ENCODE measurements around the gene ROPN1L. TPM values are rescaled to one million over a fixed set of nuclear protein-coding genes. Genes with fewer than 3 reads are reported as not detected.

Gene ROPN1L
- total and polyA plus RNA-seq, 2 of the 4 experiments (the other 2 are of a cell fraction): 0.34 to 0.36 TPM

GRCh38 chr5:10482791-10483530 lies 41.3 kb downstream of the ROPN1L start:
- H4K5ac ChIP-seq (ENCODE audit: low read depth, low read length): no peak overlapping the region
- no peak overlapping the region for H2AK9ac ChIP-seq (replicated peaks; ENCODE audit: low read depth, low read length, poor library complexity)
- H3K27ac ChIP-seq (ENCODE audit: insufficient read depth, low read length): no peak overlapping the region
- no peak for TF ChIP-seq POLR2A (IDR thresholded peaks at IDR 0.05; ENCODE audit: low read depth, low read length)
- TF ChIP-seq MAFK (IDR thresholded peaks at IDR 0.05; ENCODE audit: low read depth, low read length): no peak
- no peak for TF ChIP-seq ELK1 (IDR thresholded peaks at IDR 0.05; ENCODE audit: borderline replicate concordance, low read depth, low read length)
- no peak for TF ChIP-seq NFE2L2 (IDR thresholded peaks at IDR 0.05; ENCODE audit: low read depth, low read length)
- no peak for TF ChIP-seq RCOR1 (IDR thresholded peaks at IDR 0.05; ENCODE audit: insufficient replicate concordance, low read length)
- TF ChIP-seq RFX5 (IDR thresholded peaks at IDR 0.05; ENCODE audit: low read depth, low read length): no peak
- no peak for TF ChIP-seq CEBPB (IDR thresholded peaks at IDR 0.05; ENCODE audit: low read depth, low read length)
- TF ChIP-seq MXI1 (IDR thresholded peaks at IDR 0.05; ENCODE audit: borderline replicate concordance, low read depth, low read length): no peak
- no peak for TF ChIP-seq MAZ (IDR thresholded peaks at IDR 0.05; ENCODE audit: borderline replicate concordance, low read depth, low read length)
- no peak for TF ChIP-seq SMC3 (IDR thresholded peaks at IDR 0.05; ENCODE audit: low read depth, low read length)
- no peak for TF ChIP-seq FOS (IDR thresholded peaks at IDR 0.05; ENCODE audit: low read depth, low read length)
- H3K9ac ChIP-seq (ENCODE audit: low read depth, low read length): no peak overlapping the region
- no peak overlapping the region for H2BK120ac ChIP-seq (ENCODE audit: low read depth, low read length)
- dilution Hi-C loops (cut with HindIII; ENCODE audit: low sequenced_read_pairs, unreplicated experiment): no loop called here
- H3K4me1 ChIP-seq (ENCODE audit: control insufficient read depth, insufficient read depth, low read length): peaks cover 27% of the 10 kb centered on the region
- 91% methylated on average over 11 of the region's 12 CpGs; no CpG with 5 or more reads in 1 of the 2 experiments for WGBS, 2 experiments (ENCODE audit: extremely low coverage in 2 of 2, insufficient read length in 1 of 2)
- no peak overlapping the region for H3K23ac ChIP-seq (ENCODE audit: low read depth, low read length)
- H4K91ac ChIP-seq (ENCODE audit: insufficient read depth, low read depth, low read length): no peak overlapping the region; the same call in 1 of the 2 replicates
- no peak overlapping the region for H3K18ac ChIP-seq (ENCODE audit: low read depth, low read length)
- no peaks in the 10 kb centered on the region for H3K27me3 ChIP-seq (ENCODE audit: control insufficient read depth, insufficient read depth, low read length)
- ChIA-PET CTCF (no interaction called here), POLR2A (ENCODE audit: unreplicated experiment) (no interaction called here)
- ATAC-seq (ENCODE audit: low read depth): no peak
- intact Hi-C loops (cut with micrococcal nuclease): no loop called here
- no peak overlapping the region for H3K4me2 ChIP-seq (ENCODE audit: low read depth, low read length)
- H3K14ac ChIP-seq (replicated peaks; ENCODE audit: low read depth, low read length): no peak overlapping the region
- H3K4ac ChIP-seq (ENCODE audit: low read depth, low read length): 0 out of 2 replicates have a peak overlapping the region, but pooled peaks have one; percentile 18
- no peaks in the 10 kb centered on the region for H4K20me1 ChIP-seq (ENCODE audit: insufficient read depth, low read length)
- H2AK5ac ChIP-seq (ENCODE audit: low read depth, low read length): 0 out of 2 replicates have a peak overlapping the region, but pooled peaks have one; percentile 63
- DNase-seq: no peak
- no peak overlapping the region for H2BK5ac ChIP-seq (ENCODE audit: low read depth, low read length, poor library complexity, severe bottlenecking)
- H2BK15ac ChIP-seq (ENCODE audit: low read depth, low read length): 0 out of 3 replicates have a peak overlapping the region, but pooled peaks have one; percentile 35
- H2AFZ ChIP-seq (replicated peaks; ENCODE audit: low read length, poor library complexity): no peak overlapping the region
- H3K36me3 ChIP-seq (ENCODE audit: control insufficient read depth, insufficient read depth, low read length): no peaks in the 10 kb centered on the region
- peak overlapping the region; percentile 44; the same call in 1 of the 2 replicates for H2BK20ac ChIP-seq (ENCODE audit: low read depth, low read length)
- 0 out of 4 replicates have a peak, but pooled peaks cover 0 to 1% of the 10 kb centered on the region in 2 experiments for H3K79me1 ChIP-seq (ENCODE audit: low read depth in 1 of 2, low read length in 2 of 2)
- no peak overlapping the region for H3K4me3 ChIP-seq (ENCODE audit: insufficient read depth, low read depth, low read length)
- in situ Hi-C loops (cut with MboI; ENCODE audit: low sequenced_read_pairs): no loop called here
- H3K56ac ChIP-seq (ENCODE audit: extremely low read depth, insufficient read depth, low read length): no peak overlapping the region
- peaks cover 17% of the 10 kb centered on the region for H3K9me1 ChIP-seq (ENCODE audit: insufficient read depth, low read length)
- peaks cover under 1% of the 10 kb centered on the region; the same call in 1 of the 2 replicates for H3K9me3 ChIP-seq (ENCODE audit: control insufficient read depth, insufficient read depth, low read length)
- BruUV-seq (replicated peaks): no TSS peak
- no peak overlapping the region; a peak in 1 of 4 replicates for H4K8ac ChIP-seq (ENCODE audit: low read depth in 2 of 2, low read length in 2 of 2)
